WTC11 (cell line): ENCODE results near the gene SP100. TPM values are rescaled to one million over a fixed set of nuclear protein-coding genes. Genes with fewer than 3 reads are reported as not detected.

Source experiments
- ATAC-seq: fragments of 200-7000 bp; cut with Tn5 transposase; 2 replicates; pipeline ENCODE4 v1.10.0; 2021; ENCODE audit warnings: mild to moderate bottlenecking, moderate library complexity
- CTCF ChIA-PET: fragments of 300-600 bp; sonication (Branson Sonifier 250); formaldehyde crosslinking; loops from one replicate; lab custom pipeline; 2021; ENCODE audit warnings: antibody characterized with exemption; lab: Charles Lee
- POLR2A ChIA-PET: fragments of 350-600 bp; sonication (Branson Sonifier 250); formaldehyde crosslinking; loops from one replicate; lab custom pipeline; 2021; ENCODE audit warnings: antibody characterized with exemption; lab: Charles Lee
- DNase-seq: peaks from one replicate; pipeline ENCODE4 v3.0.0; 2021; ENCODE audit warnings: low spot score
- H3K27ac Mint-ChIP-seq: 2 replicates; pipeline ENCODE4 v1.8.0; 2021; ENCODE audit warnings: mixed read lengths
- H3K27me3 Mint-ChIP-seq: 2 replicates; pipeline ENCODE4 v1.8.0; 2021; ENCODE audit warnings: low read depth, mild to moderate bottlenecking, moderate library complexity, mixed read lengths
- H3K36me3 Mint-ChIP-seq: 2 replicates; pipeline ENCODE4 v1.8.0; 2021; ENCODE audit warnings: mixed read lengths
- H3K4me1 Mint-ChIP-seq: 2 replicates; pipeline ENCODE4 v1.8.0; 2022; ENCODE audit warnings: mixed read lengths
- H3K4me3 Mint-ChIP-seq: 2 replicates; pipeline ENCODE4 v1.8.0; 2021; ENCODE audit warnings: mild to moderate bottlenecking, moderate library complexity, mixed read lengths
- H3K9me3 Mint-ChIP-seq: 2 replicates; pipeline ENCODE4 v1.8.0; 2021; ENCODE audit warnings: mixed read lengths
- CREM ChIP-seq: sonication (generic); formaldehyde crosslinking; IDR thresholded peaks from 2 replicates; pipeline ENCODE4 v1.8.1; 2022; ENCODE audit warnings: mild to moderate bottlenecking, missing genetic modification reagents, moderate library complexity
- FOXJ3 ChIP-seq: sonication (generic); formaldehyde crosslinking; IDR thresholded peaks from 2 replicates; pipeline ENCODE4 v1.9.0; 2021; ENCODE audit warnings: missing genetic modification reagents, mild to moderate bottlenecking, borderline replicate concordance
- NR2C2 ChIP-seq: sonication (generic); formaldehyde crosslinking; IDR thresholded peaks from 2 replicates; pipeline ENCODE4 v1.8.0; 2022; ENCODE audit warnings: mild to moderate bottlenecking, missing genetic modification reagents
- OVOL2 ChIP-seq: fragments of 250-450 bp; sonication (Bioruptor Pico); IDR thresholded peaks from 2 replicates; pipeline ENCODE4 v1.9.0; 2021; ENCODE audit warnings: mild to moderate bottlenecking, borderline replicate concordance
- RELA ChIP-seq: sonication (generic); formaldehyde crosslinking; IDR thresholded peaks from 2 replicates; pipeline ENCODE4 v1.8.1; 2022; ENCODE audit warnings: missing genetic modification reagents, mild to moderate bottlenecking, borderline replicate concordance
- SMAD4 ChIP-seq: sonication (generic); formaldehyde crosslinking; IDR thresholded peaks from 2 replicates; pipeline ENCODE4 v1.8.0; 2022; ENCODE audit warnings: mild to moderate bottlenecking, missing genetic modification reagents
- SP1 ChIP-seq: sonication (generic); formaldehyde crosslinking; conservative IDR thresholded peaks from 2 replicates; pipeline ENCODE4 v1.8.1; 2022; ENCODE audit warnings: missing genetic modification reagents
- TEAD1 ChIP-seq: sonication (generic); formaldehyde crosslinking; IDR thresholded peaks from 2 replicates; pipeline ENCODE4 v1.8.0; 2022; ENCODE audit warnings: mild to moderate bottlenecking, missing genetic modification reagents
- TEAD4 ChIP-seq: sonication (generic); formaldehyde crosslinking; IDR thresholded peaks from 2 replicates; pipeline ENCODE4 v1.8.0; 2022; ENCODE audit warnings: mild to moderate bottlenecking, missing genetic modification reagents
- TP53 ChIP-seq: sonication (generic); formaldehyde crosslinking; IDR thresholded peaks from 2 replicates; pipeline ENCODE4 v1.8.1; 2023; ENCODE audit warnings: mild to moderate bottlenecking, missing genetic modification reagents
- ZNF396 ChIP-seq: fragments of 250-450 bp; sonication (Bioruptor Pico); IDR thresholded peaks from 2 replicates; pipeline ENCODE4 v1.8.0; 2021; ENCODE audit warnings: mild to moderate bottlenecking, moderate library complexity, borderline replicate concordance
- ZNF416 ChIP-seq: fragments of 250-450 bp; sonication (Bioruptor Pico); IDR thresholded peaks from 2 replicates; pipeline ENCODE4 v1.9.0; 2021; ENCODE audit warnings: mild to moderate bottlenecking, inconsistent platforms
- total RNA-seq: library from RNA; stranded (reverse); gene quantifications from 3 replicates; pipeline ENCODE4 v1.2.3, GENCODE V29; 2021
- TF ChIP-seq, protein P1 (sequence below): fragments of 250-450 bp; sonication (Bioruptor Pico); IDR thresholded peaks from 2 replicates; pipeline ENCODE4 v2.1.2; 2022; ENCODE audit warnings: mild to moderate bottlenecking, moderate library complexity
- TF ChIP-seq, protein P2 (sequence below): fragments of 250-450 bp; sonication (Bioruptor Pico); IDR thresholded peaks from 2 replicates; pipeline ENCODE4 v1.9.0; 2021; ENCODE audit warnings: mild to moderate bottlenecking, borderline replicate concordance
- TF ChIP-seq, protein P3 (sequence below): fragments of 200-600 bp; IDR thresholded peaks from 2 replicates; pipeline ENCODE4 v1.8.0; 2022; ENCODE audit warnings: antibody characterized with exemption
- TF ChIP-seq, protein P4 (sequence below): sonication (generic); formaldehyde crosslinking; IDR thresholded peaks from 2 replicates; pipeline ENCODE4 v1.8.1; 2022; ENCODE audit warnings: low read depth, mild to moderate bottlenecking, moderate library complexity, missing genetic modification reagents, borderline replicate concordance
- TF ChIP-seq, protein P5 (sequence below): sonication (generic); formaldehyde crosslinking; IDR thresholded peaks from 2 replicates; pipeline ENCODE4 v1.8.0; 2022; ENCODE audit warnings: missing genetic modification reagents
- TF ChIP-seq, protein P6 (sequence below): sonication (generic); formaldehyde crosslinking; IDR thresholded peaks from 2 replicates; pipeline ENCODE4 v1.8.0; 2022; ENCODE audit warnings: mild to moderate bottlenecking, missing genetic modification reagents
- TF ChIP-seq, protein P7 (sequence below): sonication (generic); formaldehyde crosslinking; IDR thresholded peaks from 2 replicates; pipeline ENCODE4 v1.8.1; 2022; ENCODE audit warnings: low read depth, missing genetic modification reagents, borderline replicate concordance

Gene SP100
- total RNA-seq, 1 experiment from 2014 or later, result 1.3 TPM

DNA sequence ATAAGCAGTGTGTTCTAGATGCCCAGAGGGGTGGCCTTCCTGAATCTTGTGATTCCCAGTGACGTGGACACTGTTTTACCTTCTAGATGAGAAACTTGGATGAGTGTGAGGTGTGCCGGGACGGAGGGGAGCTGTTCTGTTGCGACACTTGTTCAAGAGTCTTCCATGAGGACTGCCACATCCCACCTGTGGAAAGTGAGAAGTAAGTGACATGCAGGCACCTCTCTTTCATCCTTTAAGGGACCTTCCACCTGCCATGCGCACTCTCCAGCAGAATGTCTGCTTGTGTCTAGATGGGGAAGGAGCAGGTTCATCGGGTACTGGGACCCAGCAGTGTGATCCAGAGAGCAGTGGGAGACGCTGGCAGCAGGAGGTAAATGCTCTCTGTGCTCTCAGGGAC is 16.0 kb upstream of the SP100 start:
- Mint-ChIP-seq H3K9me3 (peaks cover 21% of the 10 kb centered on the region), H3K4me3 (no peak overlapping the region), H3K27ac (no peak overlapping the region), H3K4me1 (peaks cover 8% of the 10 kb centered on the region), H3K36me3 (peaks cover 7% of the 10 kb centered on the region), H3K27me3 (no peaks in the 10 kb centered on the region)
- TF ChIP-seq, protein P1, sequence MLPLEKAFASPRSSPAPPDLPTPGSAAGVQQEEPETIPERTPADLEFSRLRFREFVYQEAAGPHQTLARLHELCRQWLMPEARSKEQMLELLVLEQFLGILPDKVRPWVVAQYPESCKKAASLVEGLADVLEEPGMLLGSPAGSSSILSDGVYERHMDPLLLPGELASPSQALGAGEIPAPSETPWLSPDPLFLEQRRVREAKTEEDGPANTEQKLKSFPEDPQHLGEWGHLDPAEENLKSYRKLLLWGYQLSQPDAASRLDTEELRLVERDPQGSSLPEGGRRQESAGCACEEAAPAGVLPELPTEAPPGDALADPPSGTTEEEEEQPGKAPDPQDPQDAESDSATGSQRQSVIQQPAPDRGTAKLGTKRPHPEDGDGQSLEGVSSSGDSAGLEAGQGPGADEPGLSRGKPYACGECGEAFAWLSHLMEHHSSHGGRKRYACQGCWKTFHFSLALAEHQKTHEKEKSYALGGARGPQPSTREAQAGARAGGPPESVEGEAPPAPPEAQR (CRISPR knock-in tag), result no peak
- TF ChIP-seq RELA (CRISPR knock-in tag) (no peak), OVOL2 (CRISPR knock-in tag) (no peak), NR2C2 (CRISPR knock-in tag) (no peak), TEAD1 (no peak), SMAD4 (CRISPR knock-in tag) (no peak), ZNF416 (CRISPR knock-in tag) (no peak), CREM (CRISPR knock-in tag) (no peak), SP1 (CRISPR knock-in tag) (no peak), TP53 (CRISPR knock-in tag) (no peak)
- TF ChIP-seq, protein P2, sequence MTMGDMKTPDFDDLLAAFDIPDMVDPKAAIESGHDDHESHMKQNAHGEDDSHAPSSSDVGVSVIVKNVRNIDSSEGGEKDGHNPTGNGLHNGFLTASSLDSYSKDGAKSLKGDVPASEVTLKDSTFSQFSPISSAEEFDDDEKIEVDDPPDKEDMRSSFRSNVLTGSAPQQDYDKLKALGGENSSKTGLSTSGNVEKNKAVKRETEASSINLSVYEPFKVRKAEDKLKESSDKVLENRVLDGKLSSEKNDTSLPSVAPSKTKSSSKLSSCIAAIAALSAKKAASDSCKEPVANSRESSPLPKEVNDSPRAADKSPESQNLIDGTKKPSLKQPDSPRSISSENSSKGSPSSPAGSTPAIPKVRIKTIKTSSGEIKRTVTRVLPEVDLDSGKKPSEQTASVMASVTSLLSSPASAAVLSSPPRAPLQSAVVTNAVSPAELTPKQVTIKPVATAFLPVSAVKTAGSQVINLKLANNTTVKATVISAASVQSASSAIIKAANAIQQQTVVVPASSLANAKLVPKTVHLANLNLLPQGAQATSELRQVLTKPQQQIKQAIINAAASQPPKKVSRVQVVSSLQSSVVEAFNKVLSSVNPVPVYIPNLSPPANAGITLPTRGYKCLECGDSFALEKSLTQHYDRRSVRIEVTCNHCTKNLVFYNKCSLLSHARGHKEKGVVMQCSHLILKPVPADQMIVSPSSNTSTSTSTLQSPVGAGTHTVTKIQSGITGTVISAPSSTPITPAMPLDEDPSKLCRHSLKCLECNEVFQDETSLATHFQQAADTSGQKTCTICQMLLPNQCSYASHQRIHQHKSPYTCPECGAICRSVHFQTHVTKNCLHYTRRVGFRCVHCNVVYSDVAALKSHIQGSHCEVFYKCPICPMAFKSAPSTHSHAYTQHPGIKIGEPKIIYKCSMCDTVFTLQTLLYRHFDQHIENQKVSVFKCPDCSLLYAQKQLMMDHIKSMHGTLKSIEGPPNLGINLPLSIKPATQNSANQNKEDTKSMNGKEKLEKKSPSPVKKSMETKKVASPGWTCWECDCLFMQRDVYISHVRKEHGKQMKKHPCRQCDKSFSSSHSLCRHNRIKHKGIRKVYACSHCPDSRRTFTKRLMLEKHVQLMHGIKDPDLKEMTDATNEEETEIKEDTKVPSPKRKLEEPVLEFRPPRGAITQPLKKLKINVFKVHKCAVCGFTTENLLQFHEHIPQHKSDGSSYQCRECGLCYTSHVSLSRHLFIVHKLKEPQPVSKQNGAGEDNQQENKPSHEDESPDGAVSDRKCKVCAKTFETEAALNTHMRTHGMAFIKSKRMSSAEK (CRISPR knock-in tag), result no peak
- TF ChIP-seq, protein P3, sequence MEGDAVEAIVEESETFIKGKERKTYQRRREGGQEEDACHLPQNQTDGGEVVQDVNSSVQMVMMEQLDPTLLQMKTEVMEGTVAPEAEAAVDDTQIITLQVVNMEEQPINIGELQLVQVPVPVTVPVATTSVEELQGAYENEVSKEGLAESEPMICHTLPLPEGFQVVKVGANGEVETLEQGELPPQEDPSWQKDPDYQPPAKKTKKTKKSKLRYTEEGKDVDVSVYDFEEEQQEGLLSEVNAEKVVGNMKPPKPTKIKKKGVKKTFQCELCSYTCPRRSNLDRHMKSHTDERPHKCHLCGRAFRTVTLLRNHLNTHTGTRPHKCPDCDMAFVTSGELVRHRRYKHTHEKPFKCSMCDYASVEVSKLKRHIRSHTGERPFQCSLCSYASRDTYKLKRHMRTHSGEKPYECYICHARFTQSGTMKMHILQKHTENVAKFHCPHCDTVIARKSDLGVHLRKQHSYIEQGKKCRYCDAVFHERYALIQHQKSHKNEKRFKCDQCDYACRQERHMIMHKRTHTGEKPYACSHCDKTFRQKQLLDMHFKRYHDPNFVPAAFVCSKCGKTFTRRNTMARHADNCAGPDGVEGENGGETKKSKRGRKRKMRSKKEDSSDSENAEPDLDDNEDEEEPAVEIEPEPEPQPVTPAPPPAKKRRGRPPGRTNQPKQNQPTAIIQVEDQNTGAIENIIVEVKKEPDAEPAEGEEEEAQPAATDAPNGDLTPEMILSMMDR, result no peak
- POLR2A ChIA-PET, result no interaction called here
- no peak for ATAC-seq
- CTCF ChIA-PET, result no interaction called here
- no peak for DNase-seq

DNA sequence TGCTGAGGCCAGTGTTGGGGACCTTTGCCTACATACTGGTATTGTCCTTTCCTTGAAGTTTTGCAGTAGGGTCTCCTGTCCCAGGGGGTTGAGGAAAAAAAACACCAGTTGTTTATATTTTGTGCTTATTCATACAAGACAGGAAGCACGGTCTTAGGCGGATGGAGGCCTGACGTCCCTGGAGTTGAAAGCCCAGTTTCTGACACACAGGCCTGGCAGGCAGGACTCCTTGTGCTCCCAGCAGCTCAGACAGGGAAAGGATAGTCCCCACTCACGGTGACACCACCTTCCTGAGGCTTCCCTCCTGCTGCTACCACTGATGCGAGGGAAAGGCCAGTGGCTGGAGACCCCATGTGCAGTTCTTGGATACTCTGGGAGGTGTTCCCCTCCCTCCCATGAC is 15.5 kb upstream of the SP100 start:
- no peak overlapping the region for H3K27ac Mint-ChIP-seq
- H3K4me3 Mint-ChIP-seq, result no peak overlapping the region
- no peak for DNase-seq
- peaks cover 8% of the 10 kb centered on the region for H3K4me1 Mint-ChIP-seq
- POLR2A ChIA-PET, result no interaction called here
- CTCF ChIA-PET, result no interaction called here
- ATAC-seq, result no peak
- peaks cover 4% of the 10 kb centered on the region for H3K36me3 Mint-ChIP-seq
- no peaks in the 10 kb centered on the region for H3K27me3 Mint-ChIP-seq
- peaks cover 17% of the 10 kb centered on the region for H3K9me3 Mint-ChIP-seq
- TF ChIP-seq, protein P4, sequence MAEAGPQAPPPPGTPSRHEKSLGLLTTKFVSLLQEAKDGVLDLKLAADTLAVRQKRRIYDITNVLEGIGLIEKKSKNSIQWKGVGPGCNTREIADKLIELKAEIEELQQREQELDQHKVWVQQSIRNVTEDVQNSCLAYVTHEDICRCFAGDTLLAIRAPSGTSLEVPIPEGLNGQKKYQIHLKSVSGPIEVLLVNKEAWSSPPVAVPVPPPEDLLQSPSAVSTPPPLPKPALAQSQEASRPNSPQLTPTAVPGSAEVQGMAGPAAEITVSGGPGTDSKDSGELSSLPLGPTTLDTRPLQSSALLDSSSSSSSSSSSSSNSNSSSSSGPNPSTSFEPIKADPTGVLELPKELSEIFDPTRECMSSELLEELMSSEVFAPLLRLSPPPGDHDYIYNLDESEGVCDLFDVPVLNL, result no peak
- TF ChIP-seq, protein P5, sequence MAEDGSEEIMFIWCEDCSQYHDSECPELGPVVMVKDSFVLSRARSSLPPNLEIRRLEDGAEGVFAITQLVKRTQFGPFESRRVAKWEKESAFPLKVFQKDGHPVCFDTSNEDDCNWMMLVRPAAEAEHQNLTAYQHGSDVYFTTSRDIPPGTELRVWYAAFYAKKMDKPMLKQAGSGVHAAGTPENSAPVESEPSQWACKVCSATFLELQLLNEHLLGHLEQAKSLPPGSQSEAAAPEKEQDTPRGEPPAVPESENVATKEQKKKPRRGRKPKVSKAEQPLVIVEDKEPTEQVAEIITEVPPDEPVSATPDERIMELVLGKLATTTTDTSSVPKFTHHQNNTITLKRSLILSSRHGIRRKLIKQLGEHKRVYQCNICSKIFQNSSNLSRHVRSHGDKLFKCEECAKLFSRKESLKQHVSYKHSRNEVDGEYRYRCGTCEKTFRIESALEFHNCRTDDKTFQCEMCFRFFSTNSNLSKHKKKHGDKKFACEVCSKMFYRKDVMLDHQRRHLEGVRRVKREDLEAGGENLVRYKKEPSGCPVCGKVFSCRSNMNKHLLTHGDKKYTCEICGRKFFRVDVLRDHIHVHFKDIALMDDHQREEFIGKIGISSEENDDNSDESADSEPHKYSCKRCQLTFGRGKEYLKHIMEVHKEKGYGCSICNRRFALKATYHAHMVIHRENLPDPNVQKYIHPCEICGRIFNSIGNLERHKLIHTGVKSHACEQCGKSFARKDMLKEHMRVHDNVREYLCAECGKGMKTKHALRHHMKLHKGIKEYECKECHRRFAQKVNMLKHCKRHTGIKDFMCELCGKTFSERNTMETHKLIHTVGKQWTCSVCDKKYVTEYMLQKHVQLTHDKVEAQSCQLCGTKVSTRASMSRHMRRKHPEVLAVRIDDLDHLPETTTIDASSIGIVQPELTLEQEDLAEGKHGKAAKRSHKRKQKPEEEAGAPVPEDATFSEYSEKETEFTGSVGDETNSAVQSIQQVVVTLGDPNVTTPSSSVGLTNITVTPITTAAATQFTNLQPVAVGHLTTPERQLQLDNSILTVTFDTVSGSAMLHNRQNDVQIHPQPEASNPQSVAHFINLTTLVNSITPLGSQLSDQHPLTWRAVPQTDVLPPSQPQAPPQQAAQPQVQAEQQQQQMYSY, result no peak
- TF ChIP-seq, protein P6, sequence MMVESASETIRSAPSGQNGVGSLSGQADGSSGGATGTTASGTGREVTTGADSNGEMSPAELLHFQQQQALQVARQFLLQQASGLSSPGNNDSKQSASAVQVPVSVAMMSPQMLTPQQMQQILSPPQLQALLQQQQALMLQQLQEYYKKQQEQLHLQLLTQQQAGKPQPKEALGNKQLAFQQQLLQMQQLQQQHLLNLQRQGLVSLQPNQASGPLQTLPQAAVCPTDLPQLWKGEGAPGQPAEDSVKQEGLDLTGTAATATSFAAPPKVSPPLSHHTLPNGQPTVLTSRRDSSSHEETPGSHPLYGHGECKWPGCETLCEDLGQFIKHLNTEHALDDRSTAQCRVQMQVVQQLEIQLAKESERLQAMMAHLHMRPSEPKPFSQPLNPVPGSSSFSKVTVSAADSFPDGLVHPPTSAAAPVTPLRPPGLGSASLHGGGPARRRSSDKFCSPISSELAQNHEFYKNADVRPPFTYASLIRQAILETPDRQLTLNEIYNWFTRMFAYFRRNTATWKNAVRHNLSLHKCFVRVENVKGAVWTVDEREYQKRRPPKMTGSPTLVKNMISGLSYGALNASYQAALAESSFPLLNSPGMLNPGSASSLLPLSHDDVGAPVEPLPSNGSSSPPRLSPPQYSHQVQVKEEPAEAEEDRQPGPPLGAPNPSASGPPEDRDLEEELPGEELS (CRISPR knock-in tag), result no peak
- TF ChIP-seq, protein P7, sequence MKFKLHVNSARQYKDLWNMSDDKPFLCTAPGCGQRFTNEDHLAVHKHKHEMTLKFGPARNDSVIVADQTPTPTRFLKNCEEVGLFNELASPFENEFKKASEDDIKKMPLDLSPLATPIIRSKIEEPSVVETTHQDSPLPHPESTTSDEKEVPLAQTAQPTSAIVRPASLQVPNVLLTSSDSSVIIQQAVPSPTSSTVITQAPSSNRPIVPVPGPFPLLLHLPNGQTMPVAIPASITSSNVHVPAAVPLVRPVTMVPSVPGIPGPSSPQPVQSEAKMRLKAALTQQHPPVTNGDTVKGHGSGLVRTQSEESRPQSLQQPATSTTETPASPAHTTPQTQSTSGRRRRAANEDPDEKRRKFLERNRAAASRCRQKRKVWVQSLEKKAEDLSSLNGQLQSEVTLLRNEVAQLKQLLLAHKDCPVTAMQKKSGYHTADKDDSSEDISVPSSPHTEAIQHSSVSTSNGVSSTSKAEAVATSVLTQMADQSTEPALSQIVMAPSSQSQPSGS (CRISPR knock-in tag), result no peak
- TF ChIP-seq FOXJ3 (CRISPR knock-in tag) (no peak), SP1 (CRISPR knock-in tag) (no peak), ZNF396 (CRISPR knock-in tag) (no peak), TEAD4 (CRISPR knock-in tag) (no peak)
